ENCODE data around the gene ANXA9. TPM values are rescaled to one million over a fixed set of nuclear protein-coding genes. Genes with fewer than 3 reads are reported as not detected.

The ANXA9 gene
- total RNA-seq, 1 donor from 2014 or later, result 0.26 TPM

DNA sequence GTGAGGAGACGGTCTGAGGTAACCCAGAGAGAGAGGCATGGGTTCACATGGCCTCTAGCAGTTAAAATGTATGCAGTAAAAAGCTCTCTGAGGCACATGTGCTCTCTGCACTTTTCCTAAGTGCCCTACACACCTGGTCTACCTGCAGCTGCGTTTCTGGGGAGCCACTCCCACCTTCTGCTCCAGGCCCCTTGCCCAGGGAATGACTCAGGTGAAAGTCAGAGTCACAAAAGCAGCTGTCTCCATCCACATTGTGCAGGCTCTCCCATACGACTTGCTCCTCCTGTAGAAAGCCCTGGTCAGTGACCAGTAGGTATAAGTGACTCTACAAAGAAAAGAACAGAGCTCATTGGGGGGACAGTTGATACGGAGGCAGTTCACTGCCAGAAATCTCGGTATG lies 15.9 kb downstream of the ANXA9 start:
- Histone ChIP-seq H3K27me3 (ENCODE audit: control insufficient read depth, insufficient read depth, low read length) (no peaks in the 10 kb centered on the region), H3K36me3 (ENCODE audit: control insufficient read depth, insufficient read depth, low read length) (peaks cover 5% of the 10 kb centered on the region), H3K4me3 (ENCODE audit: low read depth, low read length) (no peak overlapping the region)
- DNase-seq (ENCODE audit: low read depth) (peak; percentile 38), FAIRE-seq (no peak)
- TF ChIP-seq, protein P1, sequence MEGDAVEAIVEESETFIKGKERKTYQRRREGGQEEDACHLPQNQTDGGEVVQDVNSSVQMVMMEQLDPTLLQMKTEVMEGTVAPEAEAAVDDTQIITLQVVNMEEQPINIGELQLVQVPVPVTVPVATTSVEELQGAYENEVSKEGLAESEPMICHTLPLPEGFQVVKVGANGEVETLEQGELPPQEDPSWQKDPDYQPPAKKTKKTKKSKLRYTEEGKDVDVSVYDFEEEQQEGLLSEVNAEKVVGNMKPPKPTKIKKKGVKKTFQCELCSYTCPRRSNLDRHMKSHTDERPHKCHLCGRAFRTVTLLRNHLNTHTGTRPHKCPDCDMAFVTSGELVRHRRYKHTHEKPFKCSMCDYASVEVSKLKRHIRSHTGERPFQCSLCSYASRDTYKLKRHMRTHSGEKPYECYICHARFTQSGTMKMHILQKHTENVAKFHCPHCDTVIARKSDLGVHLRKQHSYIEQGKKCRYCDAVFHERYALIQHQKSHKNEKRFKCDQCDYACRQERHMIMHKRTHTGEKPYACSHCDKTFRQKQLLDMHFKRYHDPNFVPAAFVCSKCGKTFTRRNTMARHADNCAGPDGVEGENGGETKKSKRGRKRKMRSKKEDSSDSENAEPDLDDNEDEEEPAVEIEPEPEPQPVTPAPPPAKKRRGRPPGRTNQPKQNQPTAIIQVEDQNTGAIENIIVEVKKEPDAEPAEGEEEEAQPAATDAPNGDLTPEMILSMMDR (IDR thresholded peaks at IDR 0.05; ENCODE audit: insufficient read depth, low read length, severe bottlenecking), result no peak

DNA sequence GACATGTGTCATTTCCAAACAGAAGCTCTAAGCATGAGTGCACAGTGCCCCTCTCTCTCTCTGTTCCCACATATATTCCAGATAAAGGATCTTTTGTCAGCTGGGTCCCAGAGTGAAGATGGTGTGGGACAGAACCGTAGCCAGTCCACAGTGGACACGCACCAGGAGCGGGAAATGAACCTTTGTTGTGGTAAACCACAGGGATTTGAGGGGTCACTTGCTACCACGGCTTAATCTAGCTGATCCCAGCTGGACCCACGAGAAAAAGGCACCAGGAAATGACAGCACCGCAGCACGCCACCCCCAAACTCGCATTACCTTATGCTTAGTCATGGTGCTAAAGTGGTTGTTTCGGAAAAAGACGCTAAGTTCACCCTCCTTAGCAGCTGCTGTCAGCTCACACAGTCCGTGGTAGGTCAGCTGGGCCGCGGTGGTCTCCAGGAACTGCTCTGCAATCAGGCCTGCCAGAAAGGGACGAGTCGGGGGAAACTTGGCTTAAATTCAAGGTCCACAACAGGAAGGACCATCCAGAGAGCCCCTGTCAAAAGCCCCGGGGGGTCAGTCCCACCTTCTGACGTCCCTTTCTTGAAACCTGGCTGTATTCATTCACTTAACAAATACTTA lies 17.1 kb downstream of the ANXA9 start:
- TF ChIP-seq, protein P1 (IDR thresholded peaks at IDR 0.05; ENCODE audit: insufficient read depth, low read length, severe bottlenecking), result no peak
- no peaks in the 10 kb centered on the region for H3K27me3 ChIP-seq (ENCODE audit: control insufficient read depth, insufficient read depth, low read length)
- H3K4me3 ChIP-seq (ENCODE audit: low read depth, low read length), result no peak overlapping the region
- DNase-seq (ENCODE audit: low read depth) (no peak), FAIRE-seq (no peak)
- H3K36me3 ChIP-seq (ENCODE audit: control insufficient read depth, insufficient read depth, low read length), result peaks cover 5% of the 10 kb centered on the region

DNA sequence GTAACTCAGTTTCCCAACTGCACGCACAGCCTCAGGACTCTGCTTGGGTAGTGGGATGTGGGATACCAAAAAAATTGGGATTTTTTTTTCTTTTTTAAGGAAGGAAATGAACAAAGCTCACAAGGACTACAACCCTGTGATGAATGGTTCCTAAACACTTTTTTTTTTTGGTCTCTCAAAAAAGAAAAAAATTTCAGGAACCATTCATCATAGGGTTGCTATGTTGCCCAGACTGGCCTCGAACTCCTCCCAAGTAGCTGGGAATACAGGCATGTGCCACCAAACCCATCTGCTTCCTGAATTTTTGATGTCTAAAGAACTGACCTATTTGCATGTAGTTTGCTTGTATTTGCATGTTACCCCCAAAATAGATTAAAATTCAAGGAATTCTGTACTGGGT lies 17.8 kb downstream of the ANXA9 start:
- TF ChIP-seq, protein P1 (IDR thresholded peaks at IDR 0.05; ENCODE audit: insufficient read depth, low read length, severe bottlenecking), result no peak
- no peak for FAIRE-seq
- Histone ChIP-seq H3K36me3 (ENCODE audit: control insufficient read depth, insufficient read depth, low read length) (peaks cover 5% of the 10 kb centered on the region), H3K27me3 (ENCODE audit: control insufficient read depth, insufficient read depth, low read length) (no peaks in the 10 kb centered on the region), H3K4me3 (ENCODE audit: low read depth, low read length) (no peak overlapping the region)
- DNase-seq (ENCODE audit: low read depth), result no peak

DNA sequence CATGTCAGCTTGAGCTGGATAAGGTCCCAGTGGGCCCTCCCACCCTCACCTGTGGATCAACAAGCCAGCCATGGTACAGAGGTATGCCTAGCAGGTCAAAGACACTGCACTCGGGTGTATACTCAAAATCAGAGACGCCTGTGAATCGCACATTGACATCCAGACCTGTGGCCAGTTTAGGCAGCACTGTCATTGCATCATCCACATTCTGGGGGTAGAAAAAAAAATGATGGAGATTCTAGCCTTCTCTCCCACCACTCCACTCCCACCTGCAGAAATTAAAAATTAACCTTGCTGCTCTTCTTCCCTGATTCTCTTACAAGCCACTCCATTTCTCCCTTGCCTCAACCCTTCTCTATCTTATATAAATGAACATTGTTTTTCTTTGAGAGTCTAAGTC lies 18.3 kb downstream of the ANXA9 start:
- TF ChIP-seq, protein P1 (IDR thresholded peaks at IDR 0.05; ENCODE audit: insufficient read depth, low read length, severe bottlenecking), result no peak
- DNase-seq (ENCODE audit: low read depth) (no peak), FAIRE-seq (no peak)
- H3K36me3 ChIP-seq (ENCODE audit: control insufficient read depth, insufficient read depth, low read length), result peaks cover 5% of the 10 kb centered on the region
- no peaks in the 10 kb centered on the region for H3K27me3 ChIP-seq (ENCODE audit: control insufficient read depth, insufficient read depth, low read length)
- no peak overlapping the region for H3K4me3 ChIP-seq (ENCODE audit: low read depth, low read length)

DNA sequence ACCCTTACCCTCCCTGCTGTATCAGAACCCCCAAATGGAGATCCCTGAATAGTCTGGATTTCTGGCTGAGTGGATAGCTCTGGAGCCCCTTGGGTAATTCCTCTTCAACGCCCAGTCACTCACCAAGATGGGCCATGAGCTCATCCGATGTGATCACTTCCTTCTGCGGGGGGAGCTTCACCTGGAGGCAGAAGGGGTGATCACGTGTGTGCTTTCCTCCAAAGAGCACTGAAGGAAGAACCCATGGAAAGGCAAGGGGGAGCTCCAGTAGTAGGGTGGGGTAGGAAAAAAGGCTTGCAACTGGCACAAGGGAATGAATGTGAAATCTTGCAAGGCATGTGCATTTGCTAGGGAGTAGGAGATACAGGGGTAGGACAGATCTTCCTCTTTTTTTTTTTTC lies 19.5 kb downstream of the ANXA9 start:
- DNase-seq (ENCODE audit: low read depth), result no peak
- Histone ChIP-seq H3K36me3 (ENCODE audit: control insufficient read depth, insufficient read depth, low read length) (peaks cover 5% of the 10 kb centered on the region), H3K27me3 (ENCODE audit: control insufficient read depth, insufficient read depth, low read length) (no peaks in the 10 kb centered on the region), H3K4me3 (ENCODE audit: low read depth, low read length) (no peak overlapping the region)
- FAIRE-seq, result no peak
- TF ChIP-seq, protein P1 (IDR thresholded peaks at IDR 0.05; ENCODE audit: insufficient read depth, low read length, severe bottlenecking), result no peak

DNA sequence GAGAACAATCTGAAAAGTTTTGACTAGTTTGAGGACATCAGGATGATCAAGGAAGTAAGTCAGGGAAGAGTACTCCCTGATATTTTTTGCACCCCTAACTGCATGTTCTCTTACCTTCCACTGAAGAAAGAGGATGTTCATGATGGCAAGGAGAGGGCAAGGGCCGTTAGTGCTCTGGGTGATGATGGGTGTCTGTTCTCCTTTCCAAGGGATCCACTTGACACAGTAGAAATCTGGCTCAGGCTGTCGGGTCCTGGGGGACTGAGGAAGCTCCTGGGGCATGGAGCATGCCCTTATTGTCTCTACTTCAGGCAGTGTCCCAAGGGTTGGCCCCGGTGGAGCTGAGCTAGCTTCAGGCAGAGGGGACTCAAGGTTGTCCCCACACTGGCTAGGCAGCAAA lies 20.0 kb downstream of the ANXA9 start:
- no peak for FAIRE-seq
- Histone ChIP-seq H3K36me3 (ENCODE audit: control insufficient read depth, insufficient read depth, low read length) (peaks cover 5% of the 10 kb centered on the region), H3K4me3 (ENCODE audit: low read depth, low read length) (no peak overlapping the region)

More for the DNA sequence above, 20.0 kb downstream of the ANXA9 start:
- H3K27me3 ChIP-seq (ENCODE audit: control insufficient read depth, insufficient read depth, low read length), result no peaks in the 10 kb centered on the region
- TF ChIP-seq, protein P1 (IDR thresholded peaks at IDR 0.05; ENCODE audit: insufficient read depth, low read length, severe bottlenecking), result no peak
- no peak for DNase-seq (ENCODE audit: low read depth)
